Measurements from ENCODE around the gene ZC3H12A.
"Not testable (repeated sequence)": the region's sequence is repeated elsewhere in the genome, so short reads cannot be mapped to it uniquely, and the experiment has no call there.

The ZC3H12A gene

DNA sequence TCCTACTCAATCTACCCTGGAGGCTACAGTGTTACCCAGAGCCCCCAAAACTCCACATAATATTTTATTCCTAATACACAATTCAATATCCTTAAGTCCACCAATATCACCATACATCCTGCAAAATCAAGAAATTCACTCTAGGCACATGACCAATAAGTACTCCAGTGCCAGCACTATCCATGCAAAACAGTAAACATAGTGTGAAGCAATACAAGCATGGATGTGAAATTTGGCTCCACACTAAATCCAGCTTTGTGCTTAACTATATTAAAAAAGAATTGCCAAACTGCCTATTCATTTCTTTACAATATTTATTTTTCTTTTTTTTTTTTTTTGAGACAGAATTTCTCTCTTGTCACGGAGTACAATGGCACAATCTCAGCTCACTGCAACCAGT lies 43.2 kb downstream of the ZC3H12A start:
- Histone ChIP-seq H3K4ac (ENCODE audit: low read depth, low read length) (no peak overlapping the region), H3K23ac (ENCODE audit: low read length) (no peak overlapping the region), H3K18ac (ENCODE audit: low read length) (no peak overlapping the region), H3K36me3 (ENCODE audit: control insufficient read depth, insufficient read depth, low read length) (no peaks in the 10 kb centered on the region), H3K4me1 (ENCODE audit: control insufficient read depth, low read depth, low read length) (peaks cover 3% of the 10 kb centered on the region), H2BK5ac (ENCODE audit: low read length) (no peak overlapping the region), H3K56ac (ENCODE audit: low read length) (no peak overlapping the region), H3K27me3 (ENCODE audit: insufficient read depth, low read length, poor library complexity) (no peaks in the 10 kb centered on the region), H4K5ac (ENCODE audit: low read length) (no peak overlapping the region), H3K9ac (ENCODE audit: low read length) (no peak overlapping the region), H2AK5ac (ENCODE audit: low read length) (no peak overlapping the region), H4K8ac (ENCODE audit: low read depth, low read length) (no peak overlapping the region), H3K79me1 (ENCODE audit: low read length) (peaks cover 3% of the 10 kb centered on the region), H2BK120ac (ENCODE audit: low read depth, low read length) (no peak overlapping the region), H3K4me3 (ENCODE audit: low read length) (no peak overlapping the region), H3K4me2 (ENCODE audit: low read length) (no peak overlapping the region), H2BK15ac (replicated peaks; ENCODE audit: low read depth) (no peak overlapping the region), H3K79me2 (ENCODE audit: control insufficient read depth, insufficient read depth, low read length) (no peaks in the 10 kb centered on the region), H3K27ac (ENCODE audit: low read depth, low read length) (no peak overlapping the region)
- DNase-seq, result no peak
- WGBS (ENCODE audit: extremely low coverage, insufficient coverage, low lambda C conversion rate), result no CpG with 5 or more reads among the region's 1 CpG

DNA sequence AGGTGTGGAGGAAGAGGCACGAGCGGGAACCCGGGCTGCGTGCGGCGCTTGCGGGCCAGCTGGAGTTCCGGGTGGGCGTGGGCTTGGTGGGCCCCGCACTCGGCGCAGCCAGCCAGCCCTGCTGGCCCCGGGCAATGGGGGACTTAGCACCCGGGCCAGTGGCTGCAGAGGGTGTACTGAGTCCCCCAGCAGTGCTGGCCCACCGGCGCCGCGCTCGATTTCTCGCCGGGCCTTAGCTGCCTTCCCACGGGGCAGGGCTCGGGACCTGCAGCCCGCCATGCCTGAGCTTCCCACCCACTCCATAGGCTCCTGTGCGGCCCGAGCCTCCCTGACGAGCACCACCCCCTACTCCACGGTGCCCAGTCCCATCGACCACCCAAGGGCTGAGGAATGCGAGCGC lies 43.9 kb downstream of the ZC3H12A start:
- H3K4me2 ChIP-seq (ENCODE audit: low read length); DNase-seq: not testable (repeated sequence)
- WGBS (ENCODE audit: extremely low coverage, insufficient coverage, low lambda C conversion rate), result no CpG with 5 or more reads among the region's 31 CpGs

DNA sequence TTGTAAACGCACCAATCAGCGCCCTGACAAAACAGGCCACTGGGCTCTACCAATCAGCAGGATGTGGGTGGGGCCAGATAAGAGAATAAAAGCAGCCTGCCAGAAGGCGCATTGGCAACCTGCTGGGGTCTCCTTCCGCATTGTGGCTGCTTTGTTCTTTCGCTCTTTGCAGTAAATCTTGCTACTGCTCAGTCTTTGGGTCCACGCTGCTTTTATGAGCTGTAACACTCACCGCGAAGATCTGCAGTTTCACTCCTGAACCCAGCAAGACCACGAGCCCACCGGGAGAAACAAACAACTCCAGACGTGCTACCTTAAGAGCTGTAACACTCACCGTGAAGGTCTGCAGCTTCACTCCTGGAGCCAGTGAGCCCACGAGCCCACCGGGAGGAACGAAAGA lies 44.5 kb downstream of the ZC3H12A start:
- H3K4me2 ChIP-seq (ENCODE audit: low read length); H2BK120ac ChIP-seq (ENCODE audit: low read depth, low read length); H2BK5ac ChIP-seq (ENCODE audit: low read length); H3K4me1 ChIP-seq (ENCODE audit: control insufficient read depth, low read depth, low read length); H4K5ac ChIP-seq (ENCODE audit: low read length); H3K79me1 ChIP-seq (ENCODE audit: low read length); H3K27me3 ChIP-seq (ENCODE audit: insufficient read depth, low read length, poor library complexity); H3K79me2 ChIP-seq (ENCODE audit: control insufficient read depth, insufficient read depth, low read length); H3K18ac ChIP-seq (ENCODE audit: low read length); H3K27ac ChIP-seq (ENCODE audit: low read depth, low read length); H3K4me3 ChIP-seq (ENCODE audit: low read length); H2AK5ac ChIP-seq (ENCODE audit: low read length); H2BK15ac ChIP-seq (replicated peaks; ENCODE audit: low read depth); H3K9ac ChIP-seq (ENCODE audit: low read length); DNase-seq; H3K56ac ChIP-seq (ENCODE audit: low read length); H3K4ac ChIP-seq (ENCODE audit: low read depth, low read length); H3K23ac ChIP-seq (ENCODE audit: low read length); H4K8ac ChIP-seq (ENCODE audit: low read depth, low read length); H3K36me3 ChIP-seq (ENCODE audit: control insufficient read depth, insufficient read depth, low read length): not testable (repeated sequence)
- WGBS (ENCODE audit: extremely low coverage, insufficient coverage, low lambda C conversion rate), result no CpG with 5 or more reads among the region's 15 CpGs

More for the DNA sequence above, 43.9 kb downstream of the ZC3H12A start:
- H2AK5ac ChIP-seq (ENCODE audit: low read length); H3K4ac ChIP-seq (ENCODE audit: low read depth, low read length); H3K4me3 ChIP-seq (ENCODE audit: low read length); H2BK15ac ChIP-seq (replicated peaks; ENCODE audit: low read depth); H4K8ac ChIP-seq (ENCODE audit: low read depth, low read length); H3K27ac ChIP-seq (ENCODE audit: low read depth, low read length); H3K23ac ChIP-seq (ENCODE audit: low read length); H3K79me1 ChIP-seq (ENCODE audit: low read length); H3K4me1 ChIP-seq (ENCODE audit: control insufficient read depth, low read depth, low read length); H3K27me3 ChIP-seq (ENCODE audit: insufficient read depth, low read length, poor library complexity); H4K5ac ChIP-seq (ENCODE audit: low read length); H3K56ac ChIP-seq (ENCODE audit: low read length); H2BK5ac ChIP-seq (ENCODE audit: low read length); H2BK120ac ChIP-seq (ENCODE audit: low read depth, low read length); H3K36me3 ChIP-seq (ENCODE audit: control insufficient read depth, insufficient read depth, low read length); H3K18ac ChIP-seq (ENCODE audit: low read length); H3K9ac ChIP-seq (ENCODE audit: low read length); H3K79me2 ChIP-seq (ENCODE audit: control insufficient read depth, insufficient read depth, low read length): not testable (repeated sequence)

DNA sequence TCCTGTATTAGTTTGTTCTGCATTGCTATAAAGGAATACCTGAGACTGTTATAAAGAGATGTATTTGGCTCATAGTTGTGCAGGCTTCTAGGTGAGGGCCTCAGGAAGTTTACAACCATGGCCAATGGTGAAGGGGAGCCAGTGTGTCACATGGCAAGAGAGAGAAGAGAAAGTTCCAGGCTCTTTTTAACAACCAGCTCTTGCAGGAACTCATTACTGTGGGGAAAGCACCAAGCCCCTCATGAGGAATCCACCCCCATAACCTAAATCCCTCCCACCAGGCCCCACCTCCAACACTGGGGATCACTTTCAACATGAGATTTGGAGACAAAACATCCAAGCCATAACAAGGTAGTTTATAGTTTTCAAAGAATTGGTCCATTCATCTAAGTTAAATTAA lies 45.2 kb downstream of the ZC3H12A start:
- no peak overlapping the region for H4K5ac ChIP-seq (ENCODE audit: low read length)
- H3K79me1 ChIP-seq (ENCODE audit: low read length), result no peaks in the 10 kb centered on the region
- H3K27ac ChIP-seq (ENCODE audit: low read depth, low read length), result no peak overlapping the region
- no peak overlapping the region for H3K4ac ChIP-seq (ENCODE audit: low read depth, low read length)
- H3K36me3 ChIP-seq (ENCODE audit: control insufficient read depth, insufficient read depth, low read length), result no peaks in the 10 kb centered on the region
- H3K4me2 ChIP-seq (ENCODE audit: low read length), result no peak overlapping the region
- DNase-seq, result no peak
- H3K18ac ChIP-seq (ENCODE audit: low read length), result no peak overlapping the region
- H2AK5ac ChIP-seq (ENCODE audit: low read length), result no peak overlapping the region
- H2BK120ac ChIP-seq (ENCODE audit: low read depth, low read length), result no peak overlapping the region
- H2BK5ac ChIP-seq (ENCODE audit: low read length), result no peak overlapping the region
- H2BK15ac ChIP-seq (replicated peaks; ENCODE audit: low read depth), result no peak overlapping the region
- no peak overlapping the region for H3K23ac ChIP-seq (ENCODE audit: low read length)
- no peak overlapping the region for H3K56ac ChIP-seq (ENCODE audit: low read length)
- no peaks in the 10 kb centered on the region for H3K27me3 ChIP-seq (ENCODE audit: insufficient read depth, low read length, poor library complexity)
- H3K9ac ChIP-seq (ENCODE audit: low read length), result no peak overlapping the region
- no peak overlapping the region for H3K4me3 ChIP-seq (ENCODE audit: low read length)
- H3K79me2 ChIP-seq (ENCODE audit: control insufficient read depth, insufficient read depth, low read length), result no peaks in the 10 kb centered on the region
- H4K8ac ChIP-seq (ENCODE audit: low read depth, low read length), result no peak overlapping the region
- H3K4me1 ChIP-seq (ENCODE audit: control insufficient read depth, low read depth, low read length), result no peaks in the 10 kb centered on the region

DNA sequence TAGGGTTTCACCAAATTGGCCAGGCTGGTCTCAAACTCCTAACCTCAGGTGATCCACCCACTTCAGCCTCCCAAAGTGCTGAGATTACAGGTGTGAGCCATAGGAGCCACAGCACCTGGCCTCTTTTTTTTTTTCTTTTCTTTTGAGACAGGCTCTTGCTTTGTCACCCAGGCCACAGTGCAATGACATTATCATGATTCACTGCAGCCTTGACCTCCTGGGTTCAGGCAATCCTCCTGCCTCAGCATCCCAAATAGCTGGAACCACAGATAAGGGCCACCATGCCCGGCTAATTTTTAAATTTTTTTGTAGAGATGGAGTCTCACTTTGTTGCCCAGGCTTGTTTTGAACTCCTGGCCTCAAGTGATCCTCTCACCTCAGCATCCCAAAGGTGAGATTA lies 55.5 kb downstream of the ZC3H12A start:
- H3K4me1 ChIP-seq (ENCODE audit: control insufficient read depth, low read depth, low read length); H3K4me3 ChIP-seq (ENCODE audit: low read length); H2AK5ac ChIP-seq (ENCODE audit: low read length); H3K27me3 ChIP-seq (ENCODE audit: insufficient read depth, low read length, poor library complexity); H3K27ac ChIP-seq (ENCODE audit: low read depth, low read length); H3K23ac ChIP-seq (ENCODE audit: low read length); H3K79me1 ChIP-seq (ENCODE audit: low read length); H3K18ac ChIP-seq (ENCODE audit: low read length); H4K8ac ChIP-seq (ENCODE audit: low read depth, low read length); H3K36me3 ChIP-seq (ENCODE audit: control insufficient read depth, insufficient read depth, low read length); H3K4ac ChIP-seq (ENCODE audit: low read depth, low read length); H2BK15ac ChIP-seq (replicated peaks; ENCODE audit: low read depth); H3K56ac ChIP-seq (ENCODE audit: low read length); H3K4me2 ChIP-seq (ENCODE audit: low read length); DNase-seq; H4K5ac ChIP-seq (ENCODE audit: low read length); H3K9ac ChIP-seq (ENCODE audit: low read length); H2BK120ac ChIP-seq (ENCODE audit: low read depth, low read length); H3K79me2 ChIP-seq (ENCODE audit: control insufficient read depth, insufficient read depth, low read length); H2BK5ac ChIP-seq (ENCODE audit: low read length): not testable (repeated sequence)
- WGBS (ENCODE audit: extremely low coverage, insufficient coverage, low lambda C conversion rate), result no CpG with 5 or more reads among the region's 1 CpG

DNA sequence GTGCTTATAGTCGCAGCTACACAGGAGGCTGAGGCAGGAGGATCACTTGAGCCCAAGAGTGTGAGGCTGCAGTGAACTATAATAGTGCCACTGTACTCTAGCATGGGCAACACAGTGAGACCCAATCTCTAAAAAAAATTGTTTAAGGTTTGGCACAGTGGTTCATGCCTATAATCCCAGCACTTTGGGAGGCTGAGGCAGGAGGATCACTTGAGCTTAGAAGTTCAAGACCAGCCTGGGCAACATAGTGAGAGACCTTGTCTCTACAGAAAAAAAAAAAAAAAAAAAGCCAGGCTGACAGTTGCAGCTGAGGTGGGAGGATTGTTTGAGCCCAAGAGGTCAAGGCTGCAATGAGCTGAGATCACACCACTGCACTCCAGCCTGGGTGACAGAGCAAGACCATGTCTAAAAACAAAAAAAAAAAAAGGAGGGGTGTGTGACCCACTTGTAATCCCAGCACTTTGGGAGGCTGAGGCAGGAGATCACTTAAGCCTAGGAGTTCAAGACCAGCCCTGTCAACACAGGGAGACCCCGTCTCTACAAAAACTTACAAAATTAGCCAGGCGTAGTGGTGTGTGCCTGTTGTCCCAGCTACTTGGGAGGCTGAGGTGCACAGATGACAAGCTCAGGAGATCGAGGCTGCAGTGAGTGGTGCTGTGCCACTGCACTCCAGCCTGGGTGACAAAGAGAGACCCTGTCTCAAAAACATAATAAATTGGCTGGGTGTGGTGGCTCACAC lies 58.2 kb downstream of the ZC3H12A start:
- H2AK5ac ChIP-seq (ENCODE audit: low read length); H3K36me3 ChIP-seq (ENCODE audit: control insufficient read depth, insufficient read depth, low read length); H3K4me1 ChIP-seq (ENCODE audit: control insufficient read depth, low read depth, low read length); H3K4me3 ChIP-seq (ENCODE audit: low read length); H3K18ac ChIP-seq (ENCODE audit: low read length); H3K4ac ChIP-seq (ENCODE audit: low read depth, low read length); H3K4me2 ChIP-seq (ENCODE audit: low read length); H4K8ac ChIP-seq (ENCODE audit: low read depth, low read length); H3K23ac ChIP-seq (ENCODE audit: low read length); H4K5ac ChIP-seq (ENCODE audit: low read length); H3K79me1 ChIP-seq (ENCODE audit: low read length); H2BK120ac ChIP-seq (ENCODE audit: low read depth, low read length); H3K27me3 ChIP-seq (ENCODE audit: insufficient read depth, low read length, poor library complexity); H3K27ac ChIP-seq (ENCODE audit: low read depth, low read length); H3K79me2 ChIP-seq (ENCODE audit: control insufficient read depth, insufficient read depth, low read length); DNase-seq; H3K9ac ChIP-seq (ENCODE audit: low read length); H2BK5ac ChIP-seq (ENCODE audit: low read length); H3K56ac ChIP-seq (ENCODE audit: low read length); H2BK15ac ChIP-seq (replicated peaks; ENCODE audit: low read depth): not testable (repeated sequence)
- no CpG with 5 or more reads among the region's 4 CpGs for WGBS (ENCODE audit: extremely low coverage, insufficient coverage, low lambda C conversion rate)
